NCI-H146 (cell line): ENCODE data around the gene SLC24A2.

ENCODE experiments used
- DNase-seq: peaks from one replicate; lab custom pipeline; 2025; lab: John Stamatoyannopoulos, UW

SLC24A2 gene

DNA sequence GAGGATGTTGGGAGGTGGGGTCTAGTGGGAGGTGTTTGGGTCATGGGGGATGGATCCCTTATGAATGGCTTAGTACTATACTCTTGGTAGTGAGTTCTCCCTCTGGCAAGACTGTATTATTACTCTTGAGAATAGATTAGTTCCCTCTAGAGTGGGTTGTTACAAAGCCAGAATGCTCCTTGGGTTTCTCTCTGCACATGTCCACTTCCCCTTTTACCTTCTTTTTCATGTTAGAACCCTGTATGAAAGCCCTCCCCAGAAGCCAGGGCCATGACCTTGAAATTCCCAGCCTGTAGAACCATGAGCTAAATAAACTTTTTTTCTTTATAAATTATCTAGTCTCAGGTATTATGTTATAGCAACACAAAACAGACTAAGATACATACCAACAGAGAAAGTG is 31.1 kb downstream of the SLC24A2 start:
- no peak for DNase-seq

DNA sequence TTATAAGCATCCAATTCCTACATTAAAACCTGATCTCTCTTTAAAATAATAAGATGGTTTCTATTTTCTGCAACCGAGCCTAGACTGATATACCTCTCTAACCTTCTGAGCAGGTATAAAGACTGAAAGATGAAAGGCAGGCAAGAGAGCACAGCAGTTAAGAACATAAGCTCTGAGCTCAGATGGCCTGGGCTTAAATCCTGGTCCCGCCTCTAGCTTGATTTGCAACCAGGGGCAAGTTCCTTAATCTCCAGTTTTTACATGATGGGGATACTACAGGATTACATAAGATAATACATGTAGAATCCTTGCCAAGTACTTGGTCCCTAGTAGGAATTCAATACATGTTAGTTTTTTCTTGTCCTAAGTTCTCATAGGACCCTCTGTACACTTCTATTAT is 33.9 kb downstream of the SLC24A2 start:
- no peak for DNase-seq

DNA sequence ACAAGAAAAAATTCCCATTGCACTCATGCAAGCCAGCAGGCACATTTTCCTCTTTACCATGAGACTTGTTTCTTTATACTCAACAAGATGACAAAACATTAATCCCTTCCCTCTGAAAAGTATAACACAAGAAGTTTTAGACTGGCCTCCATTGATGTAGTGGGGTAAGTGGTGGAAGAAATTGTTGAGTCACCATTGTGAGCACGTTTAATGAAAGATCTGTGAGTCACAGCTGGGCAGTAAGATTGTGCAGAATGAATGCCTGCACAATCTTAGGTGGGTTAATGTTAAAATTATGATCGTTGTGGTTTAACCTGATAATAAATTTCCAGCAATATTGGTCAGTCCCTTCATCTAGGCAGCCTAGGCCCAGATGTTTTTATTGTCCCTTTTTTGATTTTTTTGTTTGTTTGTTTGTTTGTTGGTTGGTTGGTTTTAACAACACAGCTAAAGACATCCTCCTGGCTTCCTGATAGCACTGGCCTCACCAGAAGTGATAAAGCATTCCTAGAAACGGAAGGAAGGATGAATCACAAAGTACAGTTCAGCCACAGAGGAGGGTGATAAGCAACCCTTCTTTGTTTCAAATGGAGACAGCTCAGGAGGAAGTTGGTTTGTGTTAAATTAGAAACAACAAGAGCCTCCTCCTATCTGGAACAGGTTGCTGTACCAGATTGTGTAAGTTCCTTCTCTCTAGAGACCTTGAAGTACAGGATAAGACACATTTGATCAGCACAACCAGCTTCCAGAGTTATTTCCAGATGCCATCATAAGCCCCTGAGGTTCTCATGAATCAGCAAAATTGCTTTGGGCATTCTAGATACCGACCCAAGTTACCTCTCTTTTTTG is 40.3 kb downstream of the SLC24A2 start:
- no peak for DNase-seq

DNA sequence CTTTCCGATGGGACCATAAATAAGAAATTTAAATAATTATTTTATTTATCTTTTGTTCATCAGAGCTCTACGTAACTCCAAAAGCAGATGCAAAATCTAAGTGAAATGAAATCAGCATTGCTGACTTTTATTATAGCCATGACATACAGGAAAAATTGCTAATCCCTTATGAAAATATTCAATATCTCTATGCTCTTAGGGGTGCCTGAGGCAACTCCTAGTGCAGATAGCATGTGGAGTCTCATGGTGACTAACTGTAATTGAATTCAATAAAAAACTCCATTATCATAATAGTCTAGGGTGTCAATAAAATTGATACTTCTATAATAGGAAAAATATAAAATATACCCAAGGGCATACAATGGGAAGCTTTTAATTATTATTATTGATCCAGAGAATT is 42.6 kb downstream of the SLC24A2 start:
- no peak for DNase-seq

DNA sequence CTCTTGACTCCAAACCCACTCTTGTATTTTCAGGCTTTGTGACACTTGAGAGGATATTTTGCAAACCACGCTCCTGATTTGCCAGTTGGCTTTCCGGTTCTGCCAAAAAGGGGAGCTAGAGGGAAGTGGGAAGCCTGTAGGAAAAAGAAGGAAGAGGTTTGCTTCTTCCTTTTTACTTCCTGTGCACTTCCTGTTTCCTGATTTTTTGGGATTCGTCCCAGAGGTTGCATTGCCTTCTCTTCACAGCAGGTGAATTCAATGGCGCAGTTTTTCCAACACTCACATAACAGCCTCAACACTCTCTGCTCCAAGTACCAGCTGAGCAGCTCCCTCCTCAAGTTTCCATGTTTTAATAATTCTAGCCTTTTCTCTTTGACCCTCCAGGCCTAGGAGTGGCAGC is 47.7 kb downstream of the SLC24A2 start:
- DNase-seq = no peak
